MCF 10A (cell line): Measurements from ENCODE around the gene ATP5PB. TPM values are rescaled to one million over a fixed set of nuclear protein-coding genes. Genes with fewer than 3 reads are reported as not detected.

ENCODE experiments used
- BruUV-seq: library from RNA; stranded (reverse); fragments of 400-500 nt; replicated peaks from 2 replicates; lab custom pipeline; 2021; lab: Mats Ljungman, UMichigan
- CTCF ChIA-PET: fragments of 300-600 bp; sonication (Branson Sonifier 250); formaldehyde crosslinking; extraction: SDS; loops from one replicate; lab custom pipeline; 2021; ENCODE audit warnings: antibody characterized with exemption, inconsistent platforms; lab: Yijun Ruan, JAX
- POLR2A ChIA-PET: fragments of 300-600, 350-650 bp; sonication (Branson Sonifier 250); formaldehyde crosslinking; extraction: SDS; loops from one replicate; lab custom pipeline; 2020; ENCODE audit warnings: antibody characterized with exemption, inconsistent platforms; lab: Yijun Ruan, JAX
- DNase-seq: peaks from one replicate; pipeline ENCODE4 v3.0.0-alpha.2; 2018; ENCODE audit not compliant: unreplicated experiment
- H3K27ac Mint-ChIP-seq: one replicate; pipeline ENCODE4 v1.8.0; 2022; ENCODE audit warnings: mild to moderate bottlenecking, low read depth, mixed read lengths; ENCODE audit not compliant: unreplicated experiment
- H3K27me3 Mint-ChIP-seq: one replicate; pipeline ENCODE4 v1.8.0; 2022; ENCODE audit warnings: mixed read lengths; ENCODE audit not compliant: insufficient read depth, unreplicated experiment
- H3K36me3 Mint-ChIP-seq: one replicate; pipeline ENCODE4 v1.8.0; 2022; ENCODE audit warnings: mild to moderate bottlenecking, moderate library complexity, mixed read lengths; ENCODE audit not compliant: insufficient read depth, unreplicated experiment
- H3K4me1 Mint-ChIP-seq: one replicate; pipeline ENCODE4 v1.8.0; 2022; ENCODE audit warnings: mixed read lengths; ENCODE audit not compliant: insufficient read depth, unreplicated experiment
- H3K4me3 Mint-ChIP-seq: one replicate; pipeline ENCODE4 v1.8.0; 2022; ENCODE audit warnings: mild to moderate bottlenecking, moderate library complexity, mixed read lengths; ENCODE audit not compliant: unreplicated experiment
- H3K9me3 Mint-ChIP-seq: one replicate; pipeline ENCODE4 v1.8.0; 2022; ENCODE audit warnings: mixed read lengths; ENCODE audit not compliant: unreplicated experiment
- intact Hi-C: fragments of 100-400 bp; cut with micrococcal nuclease; formaldehyde crosslinking; loops from 2 replicates; pipeline ENCODE4 v1.14.1; 2022
- total RNA-seq: library from RNA; stranded (reverse); gene quantifications from 2 replicates; pipeline ENCODE4 v1.2.3, GENCODE V29; 2022
- TF ChIP-seq, protein P1 (sequence below): fragments of 200-600 bp; IDR thresholded peaks from one replicate; pipeline ENCODE4 v1.8.0; 2022; ENCODE audit warnings: antibody characterized with exemption, mild to moderate bottlenecking; ENCODE audit not compliant: unreplicated experiment

Gene ATP5PB
- total RNA-seq, 1 experiment from 2014 or later: 348 TPM

DNA sequence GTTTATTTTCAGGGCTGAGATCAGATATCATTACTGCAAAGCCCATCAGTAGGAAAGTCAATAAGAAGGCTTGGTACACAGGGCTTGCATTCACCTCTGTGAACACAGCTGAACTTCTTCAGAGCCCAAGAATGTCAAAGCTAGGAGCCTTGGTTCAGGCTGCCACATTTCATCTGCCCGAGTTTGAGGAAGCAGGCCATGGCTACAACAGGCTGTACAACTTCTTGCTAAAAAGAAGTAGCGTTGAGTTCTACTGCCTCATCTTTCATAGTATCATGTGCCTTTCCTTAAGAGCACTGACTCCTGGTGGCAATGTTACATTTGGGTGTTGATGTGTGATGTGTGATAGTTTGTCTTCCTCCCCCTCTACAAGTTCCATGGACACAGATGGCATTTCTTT, 34.6 kb downstream of the ATP5PB start:
- intact Hi-C loops: loop anchor here (5.0 kb wide), 1 partner anchor 228 kb away; no protein-coding TSS in a partner anchor
- CTCF ChIA-PET: interaction anchor here (0.6 to 0.7 kb wide), 2 partner anchors 23 to 231 kb away, joined by 3 read pairs; no protein-coding TSS in a partner anchor
- Mint-ChIP-seq H3K4me1 (no peaks in the 10 kb centered on the region), H3K27ac (no peak overlapping the region), H3K9me3 (no peaks in the 10 kb centered on the region), H3K27me3 (no peaks in the 10 kb centered on the region), H3K4me3 (no peak overlapping the region), H3K36me3 (no peaks in the 10 kb centered on the region)
- TF ChIP-seq, protein P1, sequence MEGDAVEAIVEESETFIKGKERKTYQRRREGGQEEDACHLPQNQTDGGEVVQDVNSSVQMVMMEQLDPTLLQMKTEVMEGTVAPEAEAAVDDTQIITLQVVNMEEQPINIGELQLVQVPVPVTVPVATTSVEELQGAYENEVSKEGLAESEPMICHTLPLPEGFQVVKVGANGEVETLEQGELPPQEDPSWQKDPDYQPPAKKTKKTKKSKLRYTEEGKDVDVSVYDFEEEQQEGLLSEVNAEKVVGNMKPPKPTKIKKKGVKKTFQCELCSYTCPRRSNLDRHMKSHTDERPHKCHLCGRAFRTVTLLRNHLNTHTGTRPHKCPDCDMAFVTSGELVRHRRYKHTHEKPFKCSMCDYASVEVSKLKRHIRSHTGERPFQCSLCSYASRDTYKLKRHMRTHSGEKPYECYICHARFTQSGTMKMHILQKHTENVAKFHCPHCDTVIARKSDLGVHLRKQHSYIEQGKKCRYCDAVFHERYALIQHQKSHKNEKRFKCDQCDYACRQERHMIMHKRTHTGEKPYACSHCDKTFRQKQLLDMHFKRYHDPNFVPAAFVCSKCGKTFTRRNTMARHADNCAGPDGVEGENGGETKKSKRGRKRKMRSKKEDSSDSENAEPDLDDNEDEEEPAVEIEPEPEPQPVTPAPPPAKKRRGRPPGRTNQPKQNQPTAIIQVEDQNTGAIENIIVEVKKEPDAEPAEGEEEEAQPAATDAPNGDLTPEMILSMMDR: no peak
- POLR2A ChIA-PET: no interaction called here
- BruUV-seq: no TSS peak
- no peak for DNase-seq

DNA sequence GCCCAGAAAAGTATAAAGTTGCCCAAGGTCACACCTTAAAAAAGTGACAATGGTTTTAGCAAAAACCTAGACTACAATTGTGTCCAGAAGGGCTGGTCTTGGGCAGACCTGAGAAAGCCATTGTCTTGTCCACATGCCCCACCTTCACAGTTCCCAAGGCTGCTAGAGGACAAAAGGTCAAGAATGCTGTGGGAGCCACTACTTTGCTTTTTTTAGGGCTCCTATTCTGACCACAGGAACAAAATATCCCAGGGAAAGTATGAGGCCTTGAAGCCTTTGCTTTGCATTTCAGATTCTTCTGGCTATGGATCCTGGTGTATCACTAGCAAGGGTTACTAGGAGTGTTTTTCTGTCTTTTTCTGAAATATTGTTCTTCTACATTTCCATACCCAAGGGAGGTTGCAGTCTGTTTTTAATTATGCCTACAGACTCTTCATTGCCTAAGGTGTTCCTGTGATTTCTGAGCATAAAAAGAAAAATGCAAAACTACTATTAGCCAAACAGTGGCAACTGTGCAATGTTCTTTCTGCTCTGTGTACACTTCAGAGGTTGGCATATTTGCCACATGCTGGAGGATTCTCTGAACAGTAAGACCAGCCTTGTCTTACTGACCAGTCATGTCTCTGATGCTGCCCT, 35.2 kb downstream of the ATP5PB start:
- Mint-ChIP-seq H3K27ac (no peak overlapping the region), H3K27me3 (no peaks in the 10 kb centered on the region), H3K4me3 (no peak overlapping the region), H3K36me3 (no peaks in the 10 kb centered on the region), H3K9me3 (no peaks in the 10 kb centered on the region), H3K4me1 (no peaks in the 10 kb centered on the region)
- ChIA-PET CTCF (interaction anchor here (0.7 to 1.2 kb wide), 2 partner anchors 23 to 345 kb away, joined by 3 to 5 read pairs; no protein-coding TSS in a partner anchor), POLR2A (no interaction called here)
- intact Hi-C loops: loop anchor here (5.0 kb wide), 1 partner anchor 228 kb away; no protein-coding TSS in a partner anchor
- BruUV-seq: no TSS peak
- no peak for DNase-seq
- TF ChIP-seq, protein P1: no peak

DNA sequence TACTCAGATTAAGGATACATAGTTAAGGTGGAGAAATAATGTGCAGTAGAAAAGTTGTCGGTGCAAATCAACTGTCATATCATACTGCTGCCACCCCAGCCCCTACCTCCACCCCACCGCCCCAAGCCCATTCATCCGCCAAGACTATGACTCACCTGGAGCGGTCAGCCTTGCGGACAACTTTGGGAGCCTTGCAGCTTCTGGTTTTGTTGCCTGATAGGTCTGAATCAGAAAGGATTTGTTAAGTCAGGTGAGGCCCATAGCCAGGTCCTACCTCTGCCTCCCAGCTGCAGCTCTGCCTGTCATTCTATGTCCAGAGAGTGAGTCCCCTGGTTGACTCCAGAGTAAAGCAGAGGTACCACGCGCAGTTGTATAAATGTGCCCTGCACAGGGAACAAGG, 37.2 kb downstream of the ATP5PB start:
- TF ChIP-seq, protein P1: no peak
- H3K36me3 Mint-ChIP-seq: no peaks in the 10 kb centered on the region
- no peaks in the 10 kb centered on the region for H3K9me3 Mint-ChIP-seq
- no peak overlapping the region for H3K27ac Mint-ChIP-seq
- no peaks in the 10 kb centered on the region for H3K27me3 Mint-ChIP-seq
- ChIA-PET POLR2A (no interaction called here), CTCF (interaction anchor here (0.7 to 1.0 kb wide), 2 partner anchors 22 to 283 kb away, joined by 3 to 4 read pairs; no protein-coding TSS in a partner anchor)
- H3K4me1 Mint-ChIP-seq: no peaks in the 10 kb centered on the region
- no peak overlapping the region for H3K4me3 Mint-ChIP-seq
- DNase-seq: peak; percentile 43
- BruUV-seq: no TSS peak
- intact Hi-C loops: no loop called here

DNA sequence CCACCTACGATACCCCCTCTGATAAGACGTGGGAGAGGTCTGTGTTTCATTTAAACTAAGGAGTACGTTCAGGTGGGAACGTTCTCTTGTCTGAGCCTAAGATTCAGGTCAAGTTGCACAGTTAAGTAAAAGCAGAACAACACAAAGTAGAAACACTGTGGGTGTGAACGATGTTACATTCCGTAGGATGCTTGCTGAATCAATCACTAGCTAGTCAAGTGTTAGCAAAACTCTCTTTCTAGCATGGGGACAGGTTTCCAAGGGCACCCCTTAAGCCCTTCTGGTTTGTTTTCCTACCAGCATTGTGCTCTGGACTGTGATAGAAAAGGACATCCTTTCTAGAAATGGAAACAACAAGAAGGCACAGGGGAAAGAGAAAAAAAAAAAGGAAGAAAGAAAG, 37.9 kb downstream of the ATP5PB start:
- Mint-ChIP-seq H3K27me3 (no peaks in the 10 kb centered on the region), H3K27ac (no peak overlapping the region)
- TF ChIP-seq, protein P1: no peak

More for the DNA sequence above, 37.9 kb downstream of the ATP5PB start:
- Mint-ChIP-seq H3K4me3 (no peak overlapping the region), H3K9me3 (no peaks in the 10 kb centered on the region), H3K4me1 (no peaks in the 10 kb centered on the region), H3K36me3 (no peaks in the 10 kb centered on the region)
- ChIA-PET CTCF (interaction anchor here (0.6 kb wide), 1 partner anchor 451 kb away, joined by 3 read pairs; no protein-coding TSS in a partner anchor), POLR2A (no interaction called here)
- no TSS peak for BruUV-seq
- intact Hi-C loops: no loop called here
- no peak for DNase-seq
